HG03571 (cell line): Measurements from ENCODE around the gene ZNF440.
"Not testable (repeated sequence)": the region's sequence is repeated elsewhere in the genome, so short reads cannot be mapped to it uniquely, and the experiment has no call there.

Experiments
- ATAC-seq: cut with Tn5 transposase; IDR thresholded peaks from one replicate; pipeline ENCODE4 v1.9.1; 2021; ENCODE audit not compliant: unreplicated experiment

ZNF440 gene

DNA sequence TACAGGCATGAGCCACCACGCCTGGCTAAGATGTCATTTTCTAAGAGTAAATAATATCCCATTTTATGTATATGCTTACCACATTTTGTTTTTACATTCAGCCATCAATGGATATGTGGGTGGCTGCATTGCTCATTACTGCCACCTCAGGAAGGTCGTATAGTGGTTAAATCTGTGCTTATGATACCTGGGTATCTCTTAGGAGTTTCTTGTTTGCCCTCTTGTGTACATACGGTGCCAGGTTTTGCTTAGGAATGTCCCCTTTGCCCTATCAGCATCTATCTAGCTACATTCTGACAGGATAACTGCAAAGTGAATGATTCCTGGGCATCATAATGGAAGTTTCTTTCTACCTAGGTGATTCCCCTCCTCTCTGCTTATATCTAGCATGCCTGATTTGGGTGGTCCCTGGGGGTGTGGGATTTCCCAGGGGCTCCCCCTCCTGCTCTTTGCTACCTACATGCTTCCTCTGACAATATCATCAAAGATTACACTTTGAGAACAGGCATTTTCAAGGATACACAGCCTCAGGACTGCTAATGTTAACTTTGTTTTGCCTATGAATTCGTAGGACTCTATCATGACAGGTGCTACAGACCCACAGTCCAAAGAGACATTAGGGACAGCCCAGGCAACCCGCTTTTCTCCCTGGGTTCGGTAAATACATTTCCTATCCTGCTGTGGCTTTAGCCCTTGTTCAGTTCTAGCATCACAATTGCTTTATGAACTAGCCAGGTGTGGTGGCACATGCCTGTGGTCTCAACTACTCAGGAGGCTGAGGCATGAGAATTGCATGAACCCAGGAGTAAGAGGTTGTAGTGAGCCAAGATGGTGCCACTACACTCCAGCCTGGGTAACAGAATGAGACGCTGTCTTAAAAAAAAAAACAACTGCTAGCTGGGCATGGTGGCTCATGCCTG lies 15.1 kb downstream of the ZNF440 start:
- not testable (repeated sequence) for ATAC-seq

DNA sequence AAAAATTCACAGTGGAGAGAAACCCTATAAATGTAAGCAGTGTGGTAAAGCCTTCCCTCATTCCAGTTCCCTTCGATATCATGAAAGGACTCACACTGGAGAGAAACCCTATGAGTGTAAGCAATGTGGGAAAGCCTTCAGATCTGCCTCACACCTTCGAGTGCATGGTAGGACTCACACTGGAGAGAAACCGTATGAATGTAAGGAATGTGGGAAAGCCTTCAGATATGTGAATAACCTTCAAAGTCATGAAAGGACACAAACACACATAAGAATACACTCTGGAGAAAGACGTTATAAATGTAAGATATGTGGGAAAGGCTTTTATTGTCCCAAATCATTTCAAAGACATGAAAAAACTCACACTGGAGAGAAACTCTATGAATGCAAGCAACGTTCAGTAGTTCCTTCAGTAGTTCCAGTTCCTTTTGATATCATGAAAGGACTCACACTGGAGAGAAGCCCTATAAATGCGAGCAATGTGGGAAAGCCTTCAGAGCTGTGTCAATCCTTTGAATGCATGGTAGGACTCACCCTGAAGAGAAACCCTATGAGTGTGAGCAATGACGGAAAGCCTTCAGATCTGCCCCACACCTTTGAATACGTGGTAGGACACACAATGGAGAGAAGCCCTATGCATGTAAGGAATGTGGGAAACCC lies 18.3 kb downstream of the ZNF440 start:
- ATAC-seq = no peak

DNA sequence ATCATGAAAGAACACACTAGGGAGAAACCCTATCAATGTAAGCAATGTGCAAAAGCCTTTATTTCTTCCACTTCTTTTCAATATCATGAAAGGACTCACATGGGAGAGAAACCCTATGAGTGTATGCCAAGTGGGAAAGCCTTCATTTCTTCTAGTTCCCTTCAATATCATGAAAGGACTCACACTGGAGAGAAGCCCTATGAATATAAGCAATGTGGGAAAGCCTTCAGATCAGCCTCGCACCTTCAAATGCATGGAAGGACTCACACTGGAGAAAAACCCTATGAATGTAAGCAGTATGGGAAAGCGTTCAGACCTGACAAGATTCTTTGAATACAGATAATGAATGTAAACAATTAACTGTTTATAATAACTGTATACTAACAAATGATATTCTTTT lies 19.5 kb downstream of the ZNF440 start:
- no peak for ATAC-seq

DNA sequence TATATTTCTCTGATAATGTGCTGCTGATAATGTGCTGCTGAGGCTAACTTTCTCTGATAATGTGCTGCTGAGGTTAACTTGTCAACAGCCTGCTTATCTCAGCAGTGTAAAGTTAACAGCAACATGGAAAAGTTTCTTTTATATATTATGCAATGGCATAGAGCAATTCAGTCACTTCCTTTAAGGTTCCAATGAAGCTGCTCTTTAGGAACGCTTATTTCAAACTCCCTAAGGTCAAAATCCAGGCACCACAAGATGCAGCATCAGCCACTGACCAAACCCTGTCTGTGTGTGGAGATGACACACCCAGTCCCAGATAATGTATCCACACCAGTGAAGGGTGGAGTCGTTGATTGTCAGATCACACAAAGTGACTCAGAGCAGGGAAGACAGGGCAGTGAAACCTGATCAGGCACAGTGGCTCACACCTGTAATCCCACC lies 21.6 kb downstream of the ZNF440 start:
- not testable (repeated sequence) for ATAC-seq

DNA sequence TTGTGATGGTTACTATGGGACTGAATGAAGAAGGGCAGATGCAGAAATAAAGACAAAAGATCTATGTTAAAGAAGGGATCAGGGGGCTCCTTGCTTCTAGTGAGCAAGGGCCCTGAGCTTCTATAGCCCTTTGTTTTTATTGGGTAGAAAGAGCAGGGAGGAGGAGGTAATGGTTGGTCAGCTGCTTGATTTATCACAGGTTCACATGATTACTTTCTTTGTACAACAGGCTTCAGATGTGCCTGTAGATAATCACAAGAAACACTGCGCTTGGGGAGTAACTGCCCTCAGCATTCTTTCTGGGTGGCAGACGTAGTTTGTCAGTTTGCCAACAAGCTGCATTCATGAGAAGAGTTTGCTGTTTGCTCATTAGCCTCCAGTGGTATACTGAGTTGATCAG lies 29.6 kb downstream of the ZNF440 start:
- ATAC-seq = no peak

DNA sequence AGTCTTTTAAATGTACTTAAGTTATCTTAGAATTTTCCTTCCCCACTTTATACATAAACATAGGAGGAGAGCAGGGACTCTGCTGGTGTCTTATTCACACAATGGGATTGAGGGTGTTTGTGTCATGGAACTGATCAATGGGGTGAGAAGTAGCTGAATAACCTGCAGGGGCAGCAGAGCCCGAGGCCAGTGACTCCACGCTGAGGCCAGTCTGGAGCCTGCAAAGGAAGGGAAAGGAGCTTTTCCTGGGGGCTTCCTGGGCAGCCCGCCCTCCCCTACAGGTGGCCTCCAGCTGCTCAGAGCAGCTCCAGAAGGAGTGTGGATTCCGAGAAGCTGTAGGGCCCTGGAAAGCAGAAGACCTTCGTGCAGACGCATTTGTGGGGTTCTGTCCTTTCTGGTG lies 33.5 kb downstream of the ZNF440 start:
- ATAC-seq = not testable (repeated sequence)

DNA sequence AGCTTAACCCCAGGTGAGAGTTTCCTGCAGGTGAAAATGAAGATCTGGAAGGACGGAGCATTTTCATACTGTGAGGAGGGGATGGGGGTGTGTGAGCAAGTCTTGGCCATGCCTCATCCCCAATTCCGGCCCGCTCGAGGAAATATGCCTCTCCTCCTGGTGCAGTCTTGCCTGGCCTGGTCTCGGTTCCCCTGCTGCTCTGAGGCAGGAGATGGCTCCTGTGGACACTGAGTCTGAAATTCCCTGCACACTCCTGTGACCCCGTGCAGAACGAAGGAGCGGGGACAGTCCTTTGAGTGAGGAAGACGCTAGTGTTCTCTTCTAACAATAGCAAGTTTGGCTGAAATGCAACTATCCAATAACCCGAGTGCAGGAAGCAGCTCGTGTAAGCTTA lies 34.1 kb downstream of the ZNF440 start:
- ATAC-seq = no peak

DNA sequence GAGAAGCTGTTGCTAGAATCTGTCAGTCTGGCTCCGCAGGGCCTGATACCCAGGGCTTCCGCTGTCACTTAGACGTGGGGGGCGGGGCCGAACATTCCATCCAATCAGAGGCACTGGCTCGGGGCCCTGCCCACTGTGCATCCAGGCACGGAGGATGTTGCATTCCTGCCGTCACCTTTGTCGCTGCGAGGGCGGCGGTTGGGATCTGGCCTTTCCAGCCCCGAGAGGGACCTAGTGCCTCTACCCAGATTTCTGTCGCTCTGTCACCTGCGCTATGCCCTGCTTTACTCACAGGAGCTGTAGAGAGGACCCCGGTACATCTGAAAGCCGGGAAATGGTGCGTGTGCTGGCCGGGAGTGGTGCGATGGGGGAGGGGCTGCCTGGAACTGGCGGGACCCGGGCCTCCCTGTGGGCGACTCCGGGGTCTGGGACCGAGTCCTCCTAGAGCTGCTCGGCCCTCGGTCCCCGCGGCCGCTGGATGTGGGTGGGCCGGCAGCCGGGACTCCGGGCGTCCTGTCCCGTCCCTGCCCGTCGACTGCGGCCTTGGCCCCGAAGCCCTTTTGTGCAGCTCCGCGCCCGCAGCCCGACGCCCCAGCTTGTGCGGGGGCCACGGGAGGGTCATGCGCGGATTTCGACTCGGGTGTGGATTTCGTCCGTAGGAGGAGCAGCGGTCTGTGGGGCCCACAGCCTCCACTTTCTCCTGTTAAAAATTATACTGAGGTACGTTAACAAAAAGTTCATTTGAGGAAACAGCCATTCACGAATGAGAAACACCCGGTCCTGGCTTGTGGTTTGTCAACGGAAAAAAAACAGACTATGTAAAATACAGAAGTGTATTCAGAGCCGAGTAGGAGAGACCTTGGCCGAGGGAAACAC lies 34.8 kb downstream of the ZNF440 start, which contains the start of gene ZNF439:
TSS of gene ZNF439 (plus strand) at position 133 of the 876 bp plus-strand sequence. CDS start at position 275, 142 bp downstream.
- ATAC-seq = no peak

DNA sequence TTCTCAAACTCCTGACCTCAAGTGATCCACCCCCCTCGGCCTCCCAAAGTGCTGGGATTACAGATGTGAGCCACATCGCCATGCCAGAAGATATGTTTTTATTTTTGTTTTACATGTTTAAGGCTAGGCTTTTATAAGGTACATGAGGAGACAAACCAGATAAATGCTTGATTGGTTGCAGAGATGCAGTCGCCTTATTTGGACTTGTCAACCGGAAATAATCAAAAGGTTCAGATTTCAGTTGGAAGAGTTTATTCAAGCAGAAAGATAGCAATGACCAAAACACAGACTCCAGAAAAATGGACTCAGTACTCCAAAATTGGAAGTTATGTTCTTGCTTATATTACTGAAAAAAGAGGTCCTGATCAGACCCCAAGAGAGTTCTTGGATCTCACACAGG lies 36.2 kb downstream of the ZNF440 start:
- ATAC-seq = not testable (repeated sequence)

DNA sequence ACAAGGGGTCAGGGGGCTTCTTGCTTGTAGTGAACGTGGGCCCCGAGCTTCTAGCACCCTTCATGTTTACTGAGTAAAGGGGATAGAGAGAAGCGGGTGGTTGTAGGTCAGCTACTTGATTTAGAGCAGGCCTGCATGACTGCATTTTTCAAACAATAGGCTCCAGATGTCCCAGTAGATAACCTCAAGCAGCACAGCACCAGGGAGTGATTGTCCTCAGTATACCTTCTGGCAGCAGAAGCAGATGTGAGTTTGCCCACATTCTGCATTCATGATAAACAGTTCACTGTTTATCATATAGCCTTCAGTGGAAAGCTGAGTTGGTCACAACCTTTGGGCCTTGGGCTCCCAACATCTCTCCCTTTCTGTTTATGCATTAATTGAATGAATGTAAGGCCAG lies 39.3 kb downstream of the ZNF440 start:
- ATAC-seq = no peak

DNA sequence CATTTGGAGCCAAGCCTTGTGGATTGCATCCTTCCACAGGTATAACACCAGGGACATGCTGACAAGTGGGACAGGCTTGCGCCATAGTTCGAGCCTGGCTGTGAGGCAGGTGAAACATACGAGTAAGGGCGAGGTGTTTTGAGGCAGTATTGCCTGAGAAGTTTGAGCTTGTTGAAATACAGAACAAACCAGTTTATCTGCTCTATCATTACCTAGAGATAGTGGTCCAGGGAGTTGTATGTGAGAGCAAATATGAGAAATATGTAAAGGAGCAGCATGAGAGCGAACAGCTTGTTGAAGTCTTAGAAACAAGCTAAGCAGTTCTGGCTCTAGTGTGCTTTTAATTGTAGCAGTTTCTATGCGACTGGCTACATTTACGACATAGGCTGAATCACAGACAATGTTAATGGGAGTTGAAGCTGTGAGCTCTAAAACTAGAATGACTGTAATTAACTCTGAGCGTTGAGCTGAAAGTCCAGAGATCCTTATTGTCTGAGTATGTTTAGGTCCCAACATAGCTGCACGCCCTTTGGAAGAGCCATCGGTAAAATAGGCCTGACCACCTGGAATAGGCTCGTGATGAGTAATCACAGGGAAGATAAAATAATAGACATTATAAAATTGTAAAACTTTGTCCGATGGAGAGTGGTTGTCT lies 42.6 kb downstream of the ZNF440 start:
- no peak for ATAC-seq

DNA sequence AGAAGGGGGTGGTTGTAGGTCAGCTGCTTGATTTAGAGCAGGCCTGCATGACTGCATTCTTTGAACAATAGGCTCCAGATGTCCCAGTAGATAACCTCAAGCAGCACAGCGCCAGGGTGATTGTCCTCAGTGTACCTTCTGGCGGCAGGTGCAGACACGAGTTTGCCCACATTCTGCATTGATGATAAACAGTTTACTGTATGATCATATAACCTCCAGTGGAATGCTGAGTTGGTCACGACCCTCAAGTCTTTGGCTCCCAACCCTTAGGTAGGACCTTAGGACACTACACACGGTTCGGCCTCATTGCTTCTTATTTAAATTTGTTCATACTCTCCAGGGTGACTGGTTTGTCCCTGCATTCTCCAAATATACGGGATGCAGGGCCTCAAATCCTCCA lies 46.6 kb downstream of the ZNF440 start:
- ATAC-seq = no peak

DNA sequence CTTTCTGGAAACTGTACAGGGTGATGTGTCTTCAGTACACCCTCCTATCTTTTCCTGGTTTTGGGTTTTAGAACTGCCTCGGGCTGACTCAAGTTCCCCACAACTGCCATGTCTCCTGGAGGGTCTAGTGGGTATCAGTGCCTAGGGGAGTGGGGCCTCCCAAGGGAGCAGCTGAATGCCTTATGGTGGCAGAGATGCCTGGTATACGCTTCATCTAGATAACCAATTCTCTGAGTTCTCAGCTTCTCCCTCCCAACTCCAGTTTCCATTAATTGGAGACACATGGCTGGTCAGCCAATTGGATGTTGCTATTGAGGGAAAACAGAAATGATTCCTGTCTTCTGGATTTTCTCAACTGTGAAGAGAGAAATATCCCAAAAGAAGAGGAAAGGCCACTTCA lies 47.2 kb downstream of the ZNF440 start:
- ATAC-seq = no peak

DNA sequence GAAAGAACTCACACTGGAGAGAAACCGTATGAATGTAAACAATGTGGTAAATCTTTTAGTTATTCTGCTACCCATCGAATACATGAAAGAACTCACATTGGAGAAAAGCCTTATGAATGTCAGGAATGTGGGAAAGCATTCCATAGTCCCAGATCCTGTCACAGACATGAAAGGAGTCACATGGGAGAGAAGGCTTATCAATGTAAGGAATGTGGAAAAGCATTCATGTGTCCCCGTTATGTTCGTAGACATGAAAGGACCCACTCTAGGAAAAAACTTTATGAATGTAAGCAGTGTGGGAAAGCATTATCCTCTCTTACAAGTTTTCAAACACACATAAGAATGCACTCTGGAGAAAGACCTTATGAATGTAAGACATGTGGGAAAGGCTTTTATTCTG lies 53.7 kb downstream of the ZNF440 start:
- not testable (repeated sequence) for ATAC-seq

DNA sequence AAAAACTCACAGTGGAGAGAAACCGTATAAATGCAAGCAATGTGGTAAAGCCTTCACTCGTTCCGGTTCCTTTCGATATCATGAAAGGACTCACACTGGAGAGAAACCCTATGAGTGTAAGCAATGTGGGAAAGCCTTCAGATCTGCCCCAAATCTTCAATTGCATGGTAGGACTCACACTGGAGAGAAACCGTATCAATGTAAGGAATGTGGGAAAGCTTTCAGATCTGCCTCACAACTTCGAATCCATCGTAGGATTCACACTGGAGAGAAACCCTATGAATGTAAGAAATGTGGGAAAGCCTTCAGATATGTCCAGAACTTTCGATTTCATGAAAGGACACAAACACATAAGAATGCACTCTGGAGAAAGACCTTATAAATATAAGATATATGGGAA lies 54.1 kb downstream of the ZNF440 start:
- no peak for ATAC-seq

DNA sequence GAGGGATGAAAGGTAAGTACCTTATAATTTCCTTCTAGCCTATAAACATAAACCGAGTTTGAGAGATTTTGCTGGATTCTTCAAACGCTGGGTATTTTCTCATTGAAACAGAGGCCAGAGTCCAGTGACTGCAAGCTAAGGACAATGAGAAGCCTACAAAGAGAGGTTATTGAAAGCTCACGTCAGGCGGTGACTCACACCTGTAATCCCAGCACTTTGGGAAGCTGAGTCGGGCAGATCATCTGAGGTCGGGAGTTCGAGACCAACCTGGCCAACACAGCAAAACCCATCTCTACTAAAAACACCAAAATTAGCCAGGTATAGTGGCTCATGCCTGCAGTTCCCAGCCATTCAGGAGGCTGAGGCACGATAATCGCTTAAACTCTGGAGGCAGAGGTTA lies 58.6 kb downstream of the ZNF440 start:
- no peak for ATAC-seq

DNA sequence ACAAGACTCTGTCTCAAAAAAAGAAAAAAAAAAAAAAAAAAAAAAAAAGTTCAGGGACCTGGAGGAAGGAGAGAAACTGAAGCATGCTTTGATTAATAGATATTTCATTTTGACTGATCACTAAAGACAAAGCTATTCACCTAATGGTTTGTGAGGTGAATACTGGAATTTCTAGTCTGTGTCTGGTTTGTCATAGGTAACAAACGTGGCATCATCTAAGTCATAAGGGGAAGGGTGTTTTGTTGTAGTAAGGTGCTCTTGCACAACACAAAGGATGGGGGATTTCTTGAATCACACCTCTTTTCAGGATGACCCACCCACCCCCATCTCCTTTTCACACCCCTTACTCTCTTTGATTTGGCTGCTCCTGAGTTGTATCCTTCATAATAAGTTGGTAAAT lies 59.7 kb downstream of the ZNF440 start:
- ATAC-seq = no peak

DNA sequence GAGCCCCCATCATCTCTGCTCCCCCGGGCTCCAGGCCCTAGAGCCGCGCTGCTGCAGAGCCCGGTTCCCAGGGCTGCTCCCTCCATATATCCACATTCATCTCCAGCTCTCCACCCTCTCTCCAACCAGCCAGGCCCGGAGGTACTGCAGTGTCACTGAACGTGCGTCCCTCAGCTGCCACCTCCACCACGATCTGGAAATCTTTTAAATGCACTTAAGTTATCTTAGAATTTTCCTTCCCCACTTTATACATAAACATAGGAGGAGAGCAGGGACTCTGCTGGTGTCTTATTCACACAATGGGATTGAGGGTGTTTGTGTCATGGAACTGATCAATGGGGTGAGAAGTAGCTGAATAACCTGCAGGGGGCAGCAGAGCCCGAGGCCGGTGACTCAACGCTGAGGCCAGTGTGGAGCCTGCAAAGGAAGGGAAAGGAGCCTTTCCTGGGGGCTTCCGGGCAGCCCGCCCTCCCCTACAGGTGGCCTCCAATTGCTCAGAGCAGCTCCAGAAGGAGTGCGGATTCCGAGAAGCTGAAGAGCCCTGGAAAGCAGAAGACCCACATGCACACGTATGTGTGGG lies 65.7 kb downstream of the ZNF440 start:
- not testable (repeated sequence) for ATAC-seq

DNA sequence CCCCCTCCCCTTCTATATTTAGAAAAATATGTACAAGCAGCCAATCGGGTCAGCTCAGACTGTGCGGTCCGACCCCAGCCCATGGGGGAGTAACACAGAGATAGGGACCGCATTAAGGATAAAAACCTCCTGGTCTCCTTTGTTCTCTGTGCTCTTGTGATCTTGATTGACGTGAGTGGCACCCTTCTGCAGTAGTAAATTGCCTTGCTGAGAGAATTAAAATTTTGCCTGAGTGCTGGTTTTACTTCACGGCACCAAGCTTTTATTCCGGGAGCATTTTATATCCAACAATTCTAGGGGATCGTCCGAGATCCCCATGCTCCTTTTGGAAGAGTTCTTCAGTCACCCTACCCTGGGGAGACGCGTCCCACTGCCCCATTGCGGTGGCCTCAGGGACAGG lies 66.5 kb downstream of the ZNF440 start:
- ATAC-seq = no peak

DNA sequence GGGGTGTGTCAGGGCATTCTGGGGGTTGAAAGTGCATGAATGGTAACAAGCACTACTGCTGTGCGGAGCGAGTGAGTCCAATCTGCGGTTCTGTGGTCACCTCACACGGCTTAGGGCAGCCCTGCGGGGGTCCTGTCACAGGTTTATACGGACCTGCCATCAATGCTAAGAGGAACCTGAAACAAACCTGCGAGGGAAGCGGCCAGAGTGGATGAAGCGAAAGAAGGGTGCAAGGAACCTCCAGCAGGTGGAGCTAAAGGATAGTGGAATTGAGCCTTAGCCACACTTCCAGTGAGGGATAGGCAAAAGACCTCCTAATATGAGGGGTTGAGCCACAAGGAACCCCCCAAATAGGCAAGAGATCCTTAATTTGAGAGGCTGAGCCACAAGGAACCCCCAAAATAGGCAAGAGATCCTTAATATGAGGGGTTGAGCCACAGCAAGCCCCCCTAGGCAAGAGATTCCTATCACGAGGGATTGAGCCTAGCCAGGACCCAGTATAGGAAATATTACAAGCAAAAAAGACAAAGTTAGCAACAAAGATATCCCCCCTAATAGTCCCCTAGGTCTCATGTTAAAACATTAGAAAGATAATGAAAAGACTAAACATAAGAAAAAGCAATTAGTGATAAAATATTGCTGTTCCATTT lies 67.2 kb downstream of the ZNF440 start:
- no peak for ATAC-seq
